HG03108 (cell line): ENCODE results near the gene AGMO.

Experiments
- ATAC-seq: cut with Tn5 transposase; IDR thresholded peaks from one replicate; pipeline ENCODE4 v1.9.1; 2021; ENCODE audit warnings: moderate library complexity; ENCODE audit not compliant: unreplicated experiment

The AGMO gene

GRCh38 chr7:15248514-15248913, 313.3 kb downstream of the AGMO start:
- ATAC-seq, result no peak

- no peak for ATAC-seq
Measured at GRCh38 chr7:15245831-15246230, 316.0 kb downstream of the AGMO start.

GRCh38 chr7:15239801-15240200, 322.0 kb downstream of the AGMO start:
- no peak for ATAC-seq

- ATAC-seq, result no peak
Measured at GRCh38 chr7:15236952-15237351, 324.9 kb downstream of the AGMO start.

GRCh38 chr7:15234431-15234830, 327.4 kb downstream of the AGMO start:
- no peak for ATAC-seq

- no peak for ATAC-seq
Measured at GRCh38 chr7:15228831-15229230, 333.0 kb downstream of the AGMO start.

GRCh38 chr7:15225981-15226380, 335.8 kb downstream of the AGMO start:
- no peak for ATAC-seq

- no peak for ATAC-seq
Measured at GRCh38 chr7:15219758-15220157, 342.1 kb downstream of the AGMO start.

GRCh38 chr7:15218261-15218660, 343.6 kb downstream of the AGMO start:
- no peak for ATAC-seq

GRCh38 chr7:15215616-15216015, 346.2 kb downstream of the AGMO start:
- no peak for ATAC-seq

GRCh38 chr7:15214976-15215375, 346.8 kb downstream of the AGMO start:
- no peak for ATAC-seq

GRCh38 chr7:15213093-15213492, 348.7 kb downstream of the AGMO start:
- no peak for ATAC-seq

GRCh38 chr7:15209429-15209828, 352.4 kb downstream of the AGMO start:
- ATAC-seq, result no peak

GRCh38 chr7:15204421-15204820, 357.4 kb downstream of the AGMO start:
- no peak for ATAC-seq

GRCh38 chr7:15199482-15199881, 362.3 kb downstream of the AGMO start:
- no peak for ATAC-seq

GRCh38 chr7:15197042-15197977, 364.5 kb downstream of the AGMO start:
- ATAC-seq, result no peak

GRCh38 chr7:15178065-15178464, 383.8 kb downstream of the AGMO start:
- ATAC-seq, result no peak

GRCh38 chr7:15176089-15176488, 385.7 kb downstream of the AGMO start:
- ATAC-seq, result no peak

- no peak for ATAC-seq
Measured at GRCh38 chr7:15175152-15175551, 386.7 kb downstream of the AGMO start.

GRCh38 chr7:15174485-15174884, 387.3 kb downstream of the AGMO start:
- no peak for ATAC-seq

- ATAC-seq, result no peak
Measured at GRCh38 chr7:15168489-15168888, 393.3 kb downstream of the AGMO start.

GRCh38 chr7:15167912-15168311, 393.9 kb downstream of the AGMO start:
- no peak for ATAC-seq

- ATAC-seq, result no peak
Measured at GRCh38 chr7:15166620-15167019, 395.2 kb downstream of the AGMO start.
